Prostate gland (tissue), 2 donors: ENCODE measurements around the gene GOSR2. TPM values are rescaled to one million over a fixed set of nuclear protein-coding genes. Genes with fewer than 3 reads are reported as not detected.

Experiments used
- DNase-seq: peaks from one replicate; pipeline ENCODE4 v3.0.0-alpha.2; 2019; ENCODE audit warnings: low spot score
- H3K27ac ChIP-seq, 2 donors: fragments of 200-600 bp; sonication (generic); 2 replicates each; pipeline ENCODE4 v1.5.1; 2017 to 2019
- H3K27me3 ChIP-seq: fragments of 200-600 bp; sonication (generic); replicated peaks from 2 replicates; pipeline ENCODE4 v1.5.1; 2019; ENCODE audit not compliant: insufficient read depth
- H3K36me3 ChIP-seq, 2 donors: fragments of 200-600 bp; sonication (generic); 1 replicate in 1 of 2; 2 replicates in 1 of 2; pipeline versions ENCODE4 v1.5.1 to v1.8.1; 2017 to 2019
- H3K4me1 ChIP-seq: fragments of 200-600 bp; sonication (generic); replicated peaks from 2 replicates; pipeline ENCODE4 v1.5.1; 2019
- H3K4me3 ChIP-seq, 2 donors: fragments of 200-600 bp; sonication (generic); 2 replicates each; pipeline ENCODE4 v1.5.1; 2017 to 2019
- H3K9me3 ChIP-seq: fragments of 200-600 bp; sonication (generic); 2 replicates; pipeline ENCODE4 v1.5.1; 2017
- CTCF ChIP-seq, 4 experiments: fragments of 200-600 bp in 2 of 4; fragments of 450-650 bp in 2 of 4; sonication (generic) in 2 of 4; IDR thresholded peaks; 1 replicate in 3 of 4; 2 replicates in 1 of 4; pipeline ENCODE4 v1.5.1; 2016 to 2019; ENCODE audit warnings: antibody characterized with exemption in 4 of 4, mild to moderate bottlenecking in 2 of 4, moderate library complexity in 2 of 4
- POLR2A ChIP-seq: fragments of 450-650 bp; IDR thresholded peaks from one replicate; pipeline ENCODE4 v1.6.1; 2016; ENCODE audit warnings: antibody characterized with exemption, mild to moderate bottlenecking
- POLR2AphosphoS5 ChIP-seq: sonication (generic); formaldehyde crosslinking; IDR thresholded peaks from one replicate; pipeline ENCODE4 v1.6.1; 2017; ENCODE audit warnings: antibody characterized with exemption
- WGBS: methylation state at CpG from one replicate; pipeline ENCODE4 v1.1.5; 2018; 5-methylcytosine and 5-hydroxymethylcytosine counted together
- intact Hi-C: fragments of 100-400 bp; cut with DNase I; formaldehyde crosslinking; loops from one replicate; pipeline ENCODE4 v1.14.2; 2022
- total RNA-seq, 2 donors: library from RNA; depleted of rRNA; stranded (reverse); fragments of >200 nt; gene quantifications; one replicate each; pipeline ENCODE4 v1.1.0, GENCODE V29; 2016

GOSR2 gene
- total RNA-seq, 2 donors from 2014 or later = 40.0 to 61.4 TPM

GRCh38 chr17:46964315-46965265 is 41.6 kb downstream of the GOSR2 start:
- TF ChIP-seq POLR2AphosphoS5 (no peak), CTCF (IDR thresholded peaks at IDR 0.05) (no peak), POLR2A (no peak)
- Histone ChIP-seq H3K4me1 (no peaks in the 10 kb centered on the region), H3K4me3 (no peak overlapping the region), H3K27me3 (no peaks in the 10 kb centered on the region), H3K27ac (no peak overlapping the region), H3K9me3 (no peaks in the 10 kb centered on the region), H3K36me3 (no peaks in the 10 kb centered on the region)
- DNase-seq = no peak
- intact Hi-C loops = no loop called here
- 80% methylated on average over 9 of the region's 9 CpGs for WGBS

GRCh38 chr17:46968224-46968834 is 45.4 kb downstream of the GOSR2 start:
- no peak for DNase-seq
- H3K27me3 ChIP-seq = no peaks in the 10 kb centered on the region
- 90% methylated on average over 6 of the region's 6 CpGs for WGBS
- H3K36me3 ChIP-seq = no peaks in the 10 kb centered on the region
- TF ChIP-seq POLR2AphosphoS5 (no peak), POLR2A (no peak), CTCF (IDR thresholded peaks at IDR 0.05) (no peak)
- no peaks in the 10 kb centered on the region for H3K9me3 ChIP-seq
- no peak overlapping the region for H3K27ac ChIP-seq
- intact Hi-C loops = no loop called here
- peaks cover 7% of the 10 kb centered on the region for H3K4me1 ChIP-seq
- no peak overlapping the region for H3K4me3 ChIP-seq

GRCh38 chr17:46968896-46969295 is 45.9 kb downstream of the GOSR2 start:
- H3K27ac ChIP-seq = no peak overlapping the region
- TF ChIP-seq POLR2A = no peak
- TF ChIP-seq POLR2AphosphoS5 = no peak
- no peak for TF ChIP-seq CTCF (IDR thresholded peaks at IDR 0.05)
- no peaks in the 10 kb centered on the region for H3K27me3 ChIP-seq
- DNase-seq = no peak
- no peak overlapping the region for H3K4me3 ChIP-seq
- peaks cover 7% of the 10 kb centered on the region for H3K4me1 ChIP-seq
- intact Hi-C loops = no loop called here
- WGBS = 94% methylated on average over 8 of the region's 8 CpGs
- H3K9me3 ChIP-seq = no peaks in the 10 kb centered on the region
- H3K36me3 ChIP-seq = no peaks in the 10 kb centered on the region

- Histone ChIP-seq H3K4me3 (no peak overlapping the region), H3K4me1 (peaks cover 7% of the 10 kb centered on the region), H3K9me3 (no peaks in the 10 kb centered on the region), H3K27me3 (no peaks in the 10 kb centered on the region), H3K27ac (no peak overlapping the region), H3K36me3 (no peaks in the 10 kb centered on the region)
- 75% methylated on average over 10 of the region's 10 CpGs for WGBS
- TF ChIP-seq POLR2A (no peak), CTCF (IDR thresholded peaks at IDR 0.05) (no peak), POLR2AphosphoS5 (no peak)
- no peak for DNase-seq
- intact Hi-C loops = no loop called here
Measured at GRCh38 chr17:46971647-46972300, 48.8 kb downstream of the GOSR2 start.
